Skin of body (tissue), 3 donors: ENCODE data around the gene KIF11. TPM values are rescaled to one million over a fixed set of nuclear protein-coding genes. Genes with fewer than 3 reads are reported as not detected.

ENCODE experiments used
- DNase-seq: peaks from one replicate; lab custom pipeline; 2025; lab: John Stamatoyannopoulos, UW
- small RNA-seq: library from RNA; depleted of rRNA; stranded (forward); fragments of <200 nt; gene quantifications from one replicate; pipeline ENCODE3, GENCODE V24; 2014; ENCODE audit warnings: low replicate concordance
- total RNA-seq: library from RNA; depleted of rRNA; stranded (reverse); fragments of >200 nt; gene quantifications from one replicate; pipeline ENCODE4 v1.2.3, GENCODE V29; 2014

KIF11 gene
- total RNA-seq, 1 donor from 2014 or later, result 15.1 TPM

GRCh38 chr10:92702301-92702916, 109.5 kb downstream of the KIF11 start:
- no peak for DNase-seq

Small RNA genes within 50 kb of the gene (small RNA-seq; reads per million reads assigned to genes)
- not detected for gene RN7SL644P

Other genes starting within 250 kb of the KIF11 start
- 50.8 TPM for gene IDE, start 19.0 kb upstream of the KIF11 start, total RNA-seq
- 3.9 TPM for gene HHEX, start 96.8 kb downstream of the KIF11 start, total RNA-seq